ENCODE data around the gene ALK.

ALK gene

DNA sequence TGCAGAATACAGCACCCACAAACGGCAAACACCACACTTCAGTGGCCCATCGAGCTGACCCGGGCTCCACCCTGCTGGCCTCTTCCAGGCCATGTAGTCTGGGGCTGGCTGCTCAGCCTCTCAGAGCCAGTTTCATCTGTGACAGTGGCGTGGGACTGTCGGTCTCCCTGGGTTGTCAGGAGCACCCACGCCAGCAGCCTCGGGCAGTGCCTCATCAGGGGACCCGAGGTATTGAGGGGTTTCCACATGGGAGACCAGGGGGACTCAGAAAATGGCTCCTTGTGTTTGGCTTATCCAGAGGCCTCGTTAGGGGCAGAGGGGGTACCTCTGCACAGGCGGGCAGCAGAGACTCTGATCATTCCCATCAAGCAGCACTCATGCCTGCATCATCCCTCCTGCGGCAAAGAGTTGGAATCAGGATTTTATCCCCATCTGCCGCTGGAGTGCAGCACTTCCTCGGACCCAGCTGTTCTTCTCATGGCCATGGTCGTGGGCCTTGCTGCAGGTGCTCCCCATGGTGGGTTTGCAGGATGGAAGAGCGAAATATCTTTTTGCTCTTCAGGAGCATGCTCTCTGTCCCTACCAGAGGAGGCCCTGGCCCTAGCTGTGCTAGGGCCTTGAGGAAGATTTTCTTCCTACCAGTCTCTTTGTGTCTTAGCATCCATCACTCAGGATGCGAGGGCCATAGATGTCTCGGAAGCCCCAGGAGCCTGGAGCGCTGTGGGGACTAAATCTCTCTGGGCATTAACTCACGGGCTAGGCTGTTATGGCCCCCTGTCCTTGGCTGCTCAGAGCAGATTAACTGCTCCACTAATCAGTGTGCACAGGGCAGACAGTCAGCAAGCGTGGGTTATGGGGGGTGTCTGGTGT lies 705.4 kb downstream of the ALK start:
- no peak for DNase-seq

DNA sequence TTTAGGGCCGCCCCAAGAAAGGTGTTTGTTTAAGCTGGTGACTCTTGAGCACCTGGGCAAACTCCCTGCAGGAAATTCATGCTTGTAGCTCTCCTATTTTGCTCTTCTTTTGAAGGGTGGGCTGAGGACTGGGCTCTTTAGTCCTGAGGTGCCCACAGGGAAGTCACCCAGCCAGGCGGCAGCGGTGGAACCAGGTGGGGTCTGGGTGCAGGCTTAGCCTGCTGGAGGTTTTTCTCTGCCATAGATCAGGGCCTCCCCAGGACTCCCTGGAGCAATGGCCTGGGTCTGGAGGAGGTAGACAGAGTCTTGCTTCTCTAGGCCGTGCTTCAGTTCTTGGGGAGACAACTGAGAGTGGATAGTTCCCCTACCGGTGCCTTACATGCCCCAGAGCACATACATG lies 706.3 kb downstream of the ALK start:
- DNase-seq: no peak

DNA sequence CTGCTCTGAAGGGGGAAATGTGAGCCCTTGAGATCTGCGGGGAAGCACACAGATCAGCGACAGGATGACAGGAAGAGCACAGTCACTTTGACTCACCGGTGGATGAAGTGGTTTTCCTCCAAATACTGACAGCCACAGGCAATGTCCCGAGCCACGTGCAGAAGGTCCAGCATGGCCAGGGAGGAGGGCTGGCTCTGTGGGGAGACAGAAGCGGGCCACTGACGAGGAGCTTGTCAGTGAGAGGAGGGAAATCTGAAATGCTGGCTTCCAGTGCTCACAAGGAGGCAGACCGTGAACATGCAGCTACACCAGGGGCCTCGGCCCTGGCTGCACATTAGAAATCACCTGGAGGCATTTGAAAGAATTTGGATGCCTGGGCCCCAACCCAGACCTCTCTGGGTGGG lies 707.5 kb downstream of the ALK start:
- DNase-seq: no peak

DNA sequence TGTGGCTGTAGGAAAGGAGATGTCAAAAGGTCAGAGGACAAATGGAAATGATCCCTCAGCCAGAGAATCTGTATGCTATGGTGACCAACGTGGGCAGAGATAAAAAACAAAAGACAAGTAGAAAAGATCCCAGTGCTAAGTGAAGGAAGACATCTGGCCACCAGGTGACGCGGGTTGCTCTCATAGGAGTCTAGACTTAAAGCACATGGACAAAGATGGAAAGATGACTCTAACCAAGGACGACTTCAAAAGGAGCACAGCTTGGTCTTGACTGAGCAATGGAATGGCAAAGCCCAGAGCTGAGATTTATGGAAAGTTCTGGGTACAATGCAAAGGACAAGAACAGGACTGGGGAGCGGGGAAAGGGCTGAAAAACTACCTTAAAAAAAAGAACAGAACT lies 709.4 kb downstream of the ALK start:
- DNase-seq: no peak

DNA sequence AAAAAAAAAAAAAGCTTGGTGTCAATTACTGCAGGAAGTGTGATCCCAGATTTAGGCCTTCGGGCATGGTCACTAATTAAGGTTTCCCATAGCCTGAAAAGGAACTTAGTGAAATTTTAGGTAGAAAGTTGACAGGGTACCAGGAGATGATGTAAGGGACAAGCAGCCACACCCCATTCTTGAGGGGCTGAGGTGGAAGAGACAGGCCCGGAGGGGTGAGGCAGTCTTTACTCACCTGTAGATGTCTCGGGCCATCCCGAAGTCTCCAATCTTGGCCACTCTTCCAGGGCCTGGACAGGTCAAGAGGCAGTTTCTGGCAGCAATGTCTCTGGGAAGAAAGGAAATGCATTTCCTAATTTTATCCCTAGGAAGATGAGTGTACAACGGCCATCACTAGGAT lies 711.8 kb downstream of the ALK start:
- DNase-seq: no peak

DNA sequence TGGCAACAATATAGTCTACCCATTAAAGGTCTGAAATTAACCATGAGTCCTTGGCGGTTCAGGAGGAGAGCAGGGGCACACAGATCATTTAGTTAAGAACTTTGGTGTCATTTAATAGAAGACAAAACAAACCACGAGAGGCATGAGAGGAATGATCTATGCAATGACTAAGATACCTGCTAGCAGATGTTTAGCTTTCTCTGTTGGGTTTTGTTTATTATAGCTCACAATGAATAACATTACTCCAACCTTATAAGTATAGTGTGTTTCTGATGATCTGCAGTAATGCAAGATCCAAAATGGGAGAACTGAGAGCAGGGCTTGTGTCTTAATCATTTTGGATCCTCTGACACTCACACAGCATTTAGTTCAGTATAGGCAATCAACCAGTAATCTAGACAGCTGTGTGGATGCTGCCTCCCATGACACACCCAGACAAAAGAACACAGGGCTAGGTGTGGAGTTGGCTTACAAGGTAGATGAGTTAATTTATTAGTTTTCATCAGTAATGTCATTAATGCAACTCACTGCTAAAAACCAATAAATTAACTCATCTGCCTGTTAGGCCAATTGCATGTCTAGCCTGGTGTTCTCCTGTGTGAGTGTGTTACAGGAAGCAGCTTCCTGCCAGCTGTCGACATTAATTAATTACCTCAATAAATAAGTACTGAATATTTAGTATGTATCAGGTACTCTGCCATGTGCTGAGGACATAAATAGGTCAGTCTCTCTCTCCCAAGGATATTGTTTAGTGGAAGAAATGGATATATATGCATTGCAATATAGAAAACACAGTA lies 713.8 kb downstream of the ALK start:
- no peak for DNase-seq

DNA sequence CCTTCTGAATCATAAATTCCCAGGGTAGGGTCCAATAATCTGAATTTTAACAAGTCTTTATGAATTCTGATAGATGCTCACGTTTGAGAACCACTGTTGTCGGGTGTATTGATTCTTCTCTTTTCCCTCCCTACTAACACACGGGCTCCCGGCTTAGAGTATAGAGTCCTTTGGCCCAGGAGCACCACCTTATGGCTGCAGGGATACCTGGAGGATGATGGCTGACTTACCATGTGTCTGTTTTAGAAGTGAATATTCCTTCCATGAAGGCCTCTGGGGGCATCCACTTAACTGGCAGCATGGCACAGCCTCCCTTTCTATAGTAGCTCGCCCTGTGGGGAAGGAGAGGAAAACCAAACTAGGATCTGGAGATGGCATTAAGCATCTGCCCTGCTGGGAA lies 714.4 kb downstream of the ALK start:
- no peak for DNase-seq

DNA sequence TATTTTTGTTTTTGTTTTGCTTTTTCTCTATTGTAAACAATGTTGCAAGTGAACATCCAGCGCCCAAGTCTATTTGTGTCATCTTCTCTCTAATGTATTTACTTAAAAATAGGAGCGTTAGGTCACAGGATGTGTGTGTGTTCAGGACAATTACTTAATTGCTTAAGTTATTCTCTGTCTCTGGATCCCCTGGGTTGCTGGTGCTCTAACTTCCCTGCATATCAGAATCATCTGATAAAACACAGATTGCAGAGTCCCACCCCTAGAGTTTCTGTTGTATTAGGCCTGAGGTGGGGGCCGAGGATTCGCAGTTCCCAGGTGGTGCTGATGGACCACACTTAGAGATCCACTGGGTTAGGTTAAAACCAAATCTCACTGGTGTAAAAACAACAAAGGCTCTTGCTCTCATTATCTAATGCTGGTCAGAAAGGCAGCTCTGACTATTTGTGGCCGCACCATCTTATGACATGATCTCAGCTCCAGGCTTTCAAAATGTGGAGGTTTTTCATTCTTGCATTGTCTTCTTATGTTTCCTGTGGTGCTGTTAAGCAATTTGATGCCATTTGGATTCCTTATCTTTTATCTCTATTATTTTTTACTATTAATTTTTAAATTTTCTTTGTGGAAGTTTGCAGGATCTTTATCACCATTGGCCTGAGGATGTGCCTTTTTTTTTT lies 718.4 kb downstream of the ALK start:
- no peak for DNase-seq

DNA sequence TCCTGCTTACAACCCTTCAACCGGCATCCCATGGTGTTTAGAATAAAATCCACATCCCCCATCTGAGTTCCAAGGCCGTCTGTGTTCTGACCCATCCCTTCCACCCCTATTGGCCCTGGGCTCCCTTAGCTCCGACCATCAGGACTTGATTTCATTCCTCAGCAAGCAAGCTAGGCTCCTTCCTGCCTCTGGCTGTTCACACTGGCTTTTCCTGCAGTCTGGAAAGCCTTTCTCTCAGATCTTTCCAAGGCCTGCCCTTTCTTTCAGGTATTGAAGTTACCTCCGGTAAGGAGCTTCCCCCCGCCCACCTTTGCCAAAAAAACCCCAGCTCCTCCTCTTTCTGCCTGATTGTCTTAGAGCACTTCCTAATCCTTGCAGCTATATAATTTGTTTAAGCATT lies 719.4 kb downstream of the ALK start:
- no peak for DNase-seq

DNA sequence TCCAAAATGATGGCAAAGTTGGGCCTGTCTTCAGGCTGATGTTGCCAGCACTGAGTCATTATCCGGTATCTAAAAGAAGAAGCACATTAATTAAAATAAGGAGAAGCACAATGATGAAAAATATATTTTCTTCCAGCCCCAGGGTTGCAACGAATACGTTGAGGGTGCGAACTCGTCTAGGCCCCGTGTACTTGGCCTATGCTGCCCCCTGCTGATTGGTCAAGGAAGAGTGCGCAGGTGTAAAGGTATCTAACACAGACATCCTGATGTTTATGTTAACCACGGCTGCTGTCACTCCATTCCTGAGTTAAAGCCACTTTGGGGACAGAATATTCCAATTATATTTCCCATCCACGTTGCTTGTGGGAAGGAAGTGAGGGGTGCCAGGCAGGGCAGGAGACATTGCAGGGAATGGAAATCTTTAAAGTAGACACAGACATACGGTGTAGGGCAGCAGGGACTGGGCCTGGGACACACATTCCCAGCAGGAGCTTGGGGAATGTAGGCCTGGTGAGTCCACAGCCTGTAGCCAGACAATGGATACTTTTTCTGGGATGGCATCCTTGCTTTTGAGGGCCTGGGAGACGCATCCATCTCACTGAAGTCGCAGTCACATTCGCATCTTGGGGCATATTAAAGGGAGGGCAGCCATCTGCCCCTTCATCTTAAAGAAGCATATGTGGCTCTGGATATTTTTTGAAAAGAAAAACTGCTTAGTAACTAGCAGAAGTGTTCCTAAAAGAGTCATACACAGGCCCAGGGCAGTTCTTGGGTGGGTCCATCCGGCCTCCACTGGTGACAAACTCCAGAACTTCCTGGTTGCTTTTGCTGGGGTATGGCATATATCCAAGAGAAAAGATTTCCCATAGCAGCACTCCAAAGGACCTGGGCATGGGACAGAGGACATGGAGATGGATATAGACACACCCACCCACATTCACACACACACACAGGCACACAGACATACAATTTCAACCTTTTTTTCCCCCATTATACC lies 724.3 kb downstream of the ALK start:
- no peak for DNase-seq

DNA sequence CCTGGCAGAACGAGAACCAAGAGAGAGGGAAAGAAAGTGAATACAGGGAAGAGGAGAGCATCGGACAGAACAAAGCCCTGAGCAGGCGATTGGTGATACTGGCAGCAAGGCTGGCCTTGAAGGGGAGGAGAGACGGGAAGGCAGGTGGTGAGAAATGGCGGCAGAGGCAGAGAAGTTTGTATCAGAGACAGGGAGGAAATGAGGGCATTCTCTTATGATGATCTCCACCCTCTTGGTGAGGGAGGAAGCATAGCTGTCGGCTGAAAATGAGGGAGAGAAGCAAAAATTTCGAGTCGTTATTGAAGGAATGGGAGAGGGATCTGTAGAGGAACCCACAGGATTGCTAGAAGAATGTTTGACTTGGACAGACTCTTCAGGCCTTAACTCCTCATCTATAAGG lies 725.6 kb downstream of the ALK start:
- no peak for DNase-seq

DNA sequence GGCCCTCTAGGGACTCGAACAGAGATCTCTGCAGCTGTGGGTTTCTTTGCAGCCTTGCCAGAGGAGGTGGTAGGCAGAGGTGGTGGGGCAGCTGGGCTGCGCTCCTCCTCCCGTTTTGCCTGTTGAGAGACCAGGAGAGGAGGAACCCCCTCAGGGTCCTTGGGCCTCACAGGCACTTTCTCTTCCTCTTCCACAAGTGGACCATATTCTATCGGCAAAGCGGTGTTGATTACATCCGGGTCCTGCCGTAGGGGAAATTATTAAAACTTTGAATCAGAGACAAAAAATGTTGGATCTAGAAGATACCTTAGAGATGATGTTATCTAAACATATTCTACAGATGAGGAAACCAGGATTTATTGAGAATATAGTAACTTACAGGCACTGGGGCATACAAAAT lies 727.7 kb downstream of the ALK start:
- no peak for DNase-seq

DNA sequence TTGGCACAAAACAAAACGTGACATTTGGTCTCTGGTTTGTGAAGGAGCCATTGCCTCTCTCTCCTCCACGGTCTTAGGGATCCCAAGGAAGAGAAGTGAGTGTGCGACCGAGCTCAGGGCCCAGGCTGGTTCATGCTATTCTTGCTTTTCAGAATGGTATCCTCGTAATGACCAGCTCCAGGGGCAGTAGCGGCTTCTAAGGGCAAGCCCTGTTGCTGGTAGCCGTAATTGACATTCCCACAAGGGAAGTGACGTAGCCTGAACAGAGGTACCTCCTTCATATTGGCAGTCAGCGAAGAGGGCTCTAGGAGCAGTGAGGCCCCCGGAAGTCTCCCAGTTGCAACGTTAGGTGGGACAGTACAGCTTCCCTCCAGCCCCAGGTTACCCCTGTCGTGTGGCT lies 728.3 kb downstream of the ALK start:
- DNase-seq: no peak

DNA sequence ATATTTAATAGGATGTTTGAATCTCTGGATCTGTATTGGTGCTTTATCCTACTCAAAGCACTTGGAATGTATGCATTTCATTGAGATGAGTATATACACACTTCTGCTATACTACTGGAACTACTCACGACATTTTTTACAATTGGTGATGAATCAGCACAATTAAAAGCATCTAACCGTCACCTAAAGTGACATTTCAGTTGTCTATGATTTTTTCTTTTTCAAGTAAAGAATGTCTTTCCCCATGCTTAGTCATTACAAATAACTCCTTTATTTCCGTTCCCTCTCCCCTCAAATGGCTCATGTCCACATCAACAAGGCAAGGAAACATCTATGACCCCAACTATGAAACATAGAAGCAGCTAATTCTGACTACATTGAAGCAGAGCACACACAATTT lies 728.9 kb downstream of the ALK start:
- no peak for DNase-seq

DNA sequence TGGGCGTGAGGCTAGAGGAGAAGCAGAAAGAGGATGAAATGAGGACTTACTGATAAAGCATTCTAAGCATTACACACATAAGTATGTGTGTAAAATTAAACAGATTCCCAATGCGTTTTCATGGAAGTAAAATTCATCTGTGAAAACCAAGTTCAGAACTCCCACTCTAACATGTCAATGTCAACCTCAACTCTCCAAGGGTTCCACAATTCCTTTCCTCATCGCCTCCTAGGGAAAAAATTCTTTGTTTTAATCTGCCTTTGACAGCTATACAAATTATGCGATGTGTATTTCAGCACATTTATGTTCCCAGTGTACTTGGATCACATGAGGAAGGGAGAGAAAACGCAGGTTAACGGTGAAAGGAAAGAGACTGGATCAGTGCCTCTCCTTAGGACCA lies 729.6 kb downstream of the ALK start:
- DNase-seq: no peak

DNA sequence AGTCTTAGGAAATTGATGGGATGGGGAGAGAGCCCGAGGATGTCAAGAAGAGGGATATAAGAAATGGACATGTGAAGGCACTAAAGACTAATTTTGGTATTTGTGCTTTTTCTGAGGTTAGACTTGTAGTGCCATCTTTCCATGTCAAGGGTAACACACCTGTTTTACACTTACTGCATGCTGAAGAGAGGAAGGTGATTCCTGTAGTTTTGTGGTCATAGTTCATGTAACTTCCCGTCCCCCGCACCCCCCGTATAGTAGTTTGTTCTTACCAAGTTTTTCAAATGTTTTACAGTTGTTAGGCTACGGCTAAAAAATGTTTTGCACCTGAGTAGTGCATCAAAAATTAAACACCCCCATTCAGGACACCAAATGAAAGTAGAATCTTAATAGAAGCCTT lies 732.3 kb downstream of the ALK start:
- no peak for DNase-seq

DNA sequence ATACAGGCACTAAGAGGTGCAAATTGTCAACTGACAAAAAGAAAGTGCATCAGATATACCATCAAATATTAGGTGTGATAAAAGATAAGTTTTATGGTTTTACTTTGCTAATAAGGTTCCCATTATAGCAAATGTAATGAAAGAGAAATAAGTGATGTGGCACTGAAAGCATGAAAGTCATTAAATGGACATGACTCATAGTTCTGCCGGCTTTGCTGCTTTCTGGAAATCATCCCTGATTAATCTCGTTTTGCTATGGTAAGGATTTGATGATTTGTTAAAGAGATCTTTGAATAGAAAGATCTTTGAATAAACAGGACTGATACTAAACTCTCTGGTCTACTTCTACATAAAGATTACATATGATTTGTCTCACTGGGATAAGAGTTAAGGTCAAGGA lies 733.5 kb downstream of the ALK start:
- DNase-seq: no peak

DNA sequence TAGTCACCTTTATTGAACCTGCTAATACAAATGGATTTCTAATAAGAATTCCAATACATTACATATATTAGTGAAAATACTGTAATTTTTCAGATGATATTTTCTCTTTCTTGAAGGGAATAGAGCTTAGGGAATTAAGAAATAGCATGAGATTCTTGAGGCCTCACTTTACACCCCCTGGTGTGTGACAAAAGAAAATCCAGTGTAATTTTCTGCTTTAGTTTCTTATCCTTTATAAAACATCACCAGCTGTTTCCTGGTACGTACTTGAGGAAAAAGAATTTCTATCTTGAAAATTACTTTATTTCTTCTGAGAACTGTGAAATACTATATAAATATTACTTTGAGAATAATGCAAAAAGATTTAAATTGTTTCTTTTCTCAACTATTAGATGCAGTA lies 734.6 kb downstream of the ALK start:
- no peak for DNase-seq

DNA sequence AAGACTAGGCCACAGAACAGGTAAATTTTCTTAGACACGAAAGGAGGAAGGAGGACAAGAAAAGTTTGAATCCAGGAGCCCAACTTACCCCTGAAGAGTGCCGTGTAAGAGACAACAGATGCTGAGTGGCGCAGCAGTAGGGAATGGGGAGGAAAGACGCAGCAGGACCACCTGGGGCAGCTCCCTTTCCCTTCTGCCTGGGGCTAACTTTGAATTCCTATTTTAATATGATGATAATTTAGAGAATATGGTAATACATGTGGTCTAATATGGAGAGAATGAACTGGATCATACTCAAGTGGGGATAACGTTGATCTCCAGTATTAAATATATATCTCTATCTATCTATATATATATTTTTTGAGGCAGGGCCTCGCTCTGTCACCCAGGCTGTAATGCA lies 736.9 kb downstream of the ALK start:
- no peak for DNase-seq

DNA sequence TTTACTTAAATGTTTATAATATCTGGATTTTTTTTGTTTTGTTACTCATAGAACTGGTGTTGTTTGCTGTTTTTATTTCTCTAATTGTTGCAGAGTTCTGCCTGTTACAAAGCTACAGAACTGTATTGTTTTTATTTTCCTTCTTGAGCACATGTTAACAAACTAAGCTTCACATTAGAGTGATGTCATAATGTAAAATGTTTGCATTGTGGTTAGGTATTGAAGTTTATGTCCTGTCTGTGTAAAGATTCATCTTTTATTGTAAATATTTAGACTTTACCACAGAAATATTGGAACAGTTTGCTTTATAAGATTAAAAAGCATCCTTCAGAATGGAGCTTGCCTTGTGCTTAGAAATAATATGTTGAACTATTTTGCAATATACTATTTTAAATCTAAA lies 738.5 kb downstream of the ALK start:
- DNase-seq: no peak

DNA sequence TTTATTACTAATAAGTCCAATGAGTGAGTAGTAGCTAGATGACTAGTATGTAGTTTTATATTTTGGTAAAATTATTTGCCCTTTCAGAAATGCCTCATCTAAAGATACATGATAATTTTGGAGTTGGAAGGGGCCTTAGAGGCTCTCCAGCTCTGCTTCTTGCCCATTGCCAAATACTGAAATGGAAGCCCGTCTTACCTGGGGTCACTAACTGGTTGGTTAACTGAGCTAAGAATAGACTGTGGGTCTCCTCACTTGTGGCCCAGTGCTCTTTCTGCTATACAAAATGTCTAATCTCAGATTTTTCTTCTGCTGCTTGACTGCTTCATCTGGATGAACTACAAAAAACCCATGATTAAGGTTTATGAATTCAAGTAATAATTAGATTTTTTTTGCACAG lies 739.1 kb downstream of the ALK start:
- DNase-seq: no peak

DNA sequence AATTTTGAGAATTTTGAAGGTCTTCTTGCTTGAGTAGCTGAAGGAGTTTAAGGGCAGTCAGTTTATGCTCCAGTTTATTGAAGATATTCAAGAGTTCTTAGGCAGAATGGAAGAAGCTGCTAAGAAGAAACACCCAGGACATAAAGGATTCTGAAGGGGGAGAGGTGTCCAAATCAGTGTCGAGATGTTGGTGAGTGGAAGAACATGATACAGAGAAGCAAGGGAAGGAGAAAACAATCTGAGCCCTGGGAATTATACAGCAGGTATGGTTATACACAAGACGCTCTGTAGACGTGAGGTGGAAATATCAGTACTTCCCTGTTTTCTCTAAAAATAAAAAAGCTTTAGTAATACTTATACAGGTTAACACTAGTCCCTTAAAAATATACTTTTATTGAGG lies 746.0 kb downstream of the ALK start:
- DNase-seq: no peak

DNA sequence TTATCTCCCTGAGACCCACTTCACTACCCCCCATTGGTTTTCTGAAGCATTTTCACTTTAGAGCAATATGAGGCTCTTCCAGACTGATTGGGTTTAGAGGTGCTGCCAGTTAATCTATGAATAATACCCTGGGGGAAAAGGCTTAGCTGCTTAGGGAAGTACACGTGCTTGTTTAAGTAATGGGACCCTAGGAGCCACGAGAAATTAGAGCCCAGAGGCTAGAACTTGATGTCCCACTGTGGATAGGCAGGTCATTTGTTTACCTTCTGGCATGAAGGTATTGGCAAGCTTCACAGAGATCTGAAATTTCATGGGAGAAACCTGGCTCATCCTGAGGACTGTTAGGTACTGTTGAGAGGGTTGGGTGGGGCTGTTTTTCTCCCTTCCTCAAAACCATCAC lies 746.4 kb downstream of the ALK start:
- DNase-seq: no peak
